Measurements from ENCODE around the gene POLR3G. TPM values are rescaled to one million over a fixed set of nuclear protein-coding genes. Genes with fewer than 3 reads are reported as not detected.

POLR3G gene
- total RNA-seq, 1 experiment from 2014 or later: 73.6 TPM

GRCh38 chr5:90549223-90549622, 74.6 kb downstream of the POLR3G start:
- H3K9me3 Mint-ChIP-seq: no peaks in the 10 kb centered on the region
- Histone ChIP-seq H3K14ac (ENCODE audit: insufficient read depth, low read length) (no peak overlapping the region), H3K27me3 (ENCODE audit: insufficient read depth, low read length) (no peaks in the 10 kb centered on the region), H3K18ac (ENCODE audit: insufficient read length, low read depth, low read length) (no peak overlapping the region), H2AFZ (ENCODE audit: low read length) (no peak overlapping the region), H2BK12ac (ENCODE audit: insufficient read length, low read depth, low read length) (no peak overlapping the region), H3K4me2 (ENCODE audit: insufficient read depth, insufficient read length, low read length) (no peak overlapping the region), H3K56ac (ENCODE audit: insufficient read length, low read depth, low read length) (no peak overlapping the region), H2BK5ac (ENCODE audit: insufficient read length, low read length) (no peak overlapping the region), H3K9ac (ENCODE audit: extremely low read depth, insufficient read length, low read length) (no peak overlapping the region), H3K79me1 (ENCODE audit: insufficient read depth, low read depth, low read length, poor library complexity, severe bottlenecking) (no peaks in the 10 kb centered on the region), H3K27ac (ENCODE audit: insufficient read length, low read depth, low read length) (no peak overlapping the region), H2AK5ac (ENCODE audit: insufficient read length, low read length) (no peak overlapping the region), H3K23me2 (ENCODE audit: insufficient read length, low read depth, low read length, poor library complexity, severe bottlenecking) (no peaks in the 10 kb centered on the region), H3K4ac (ENCODE audit: low read depth, low read length) (no peak overlapping the region), H2BK120ac (ENCODE audit: low read depth, low read length, poor library complexity, severe bottlenecking) (no peak overlapping the region), H3T11ph (ENCODE audit: low read length) (no peak overlapping the region), H3K4me1 (ENCODE audit: insufficient read depth, low read length) (peaks cover 12% of the 10 kb centered on the region), H3K9me3 (ENCODE audit: control insufficient read depth, low read depth, low read length) (no peaks in the 10 kb centered on the region), H4K8ac (replicated peaks; ENCODE audit: insufficient read length, low read depth, low read length) (no peak overlapping the region), H2BK20ac (ENCODE audit: low read depth, low read length, poor library complexity, severe bottlenecking) (no peak overlapping the region), H3K23ac (ENCODE audit: insufficient read length, low read depth, low read length) (no peak overlapping the region), H3K79me2 (ENCODE audit: insufficient read depth, low read length) (no peaks in the 10 kb centered on the region), H4K91ac (ENCODE audit: insufficient read length, low read depth, low read length) (no peak overlapping the region), H4K5ac (ENCODE audit: insufficient read length, low read depth, low read length) (no peak overlapping the region), H4K20me1 (ENCODE audit: control insufficient read depth, insufficient read depth, insufficient read length) (no peaks in the 10 kb centered on the region), H2BK15ac (ENCODE audit: low read depth, low read length) (no peak overlapping the region)
- TF ChIP-seq CTCF (conservative IDR thresholded peaks at IDR 0.05): no peak
- H3K4me1 Mint-ChIP-seq: peaks cover 43 to 51% of the 10 kb centered on the region in 2 experiments
- peaks cover 0 to under 1% (median 0%) of the 10 kb centered on the region in 3 experiments; a peak in 2 of 7 replicates for H3K36me3 Mint-ChIP-seq (ENCODE audit: insufficient read depth in 1 of 3, low read depth in 3 of 3)
- H3K4me3 Mint-ChIP-seq: no peak overlapping the region
- 0 out of 2 replicates have a peak, but pooled peaks cover 2% of the 10 kb centered on the region for H3K27me3 Mint-ChIP-seq (ENCODE audit: low read depth)
- DNase-seq: no peak
- H3K27ac Mint-ChIP-seq: no peak overlapping the region
